ENCODE results near the gene DEPDC7. TPM values are rescaled to one million over a fixed set of nuclear protein-coding genes. Genes with fewer than 3 reads are reported as not detected.
"Not testable (repeated sequence)": the region's sequence is repeated elsewhere in the genome, so short reads cannot be mapped to it uniquely, and the experiment has no call there.

Gene DEPDC7
- total RNA-seq, 1 donor from 2014 or later = 0.37 TPM

- intact Hi-C loops (cut with micrococcal nuclease); DNase-seq; ATAC-seq: not testable (repeated sequence)
Observed at GRCh38 chr11:33049565-33050408, 34.1 kb downstream of the DEPDC7 start.

- DNase-seq = no peak
- intact Hi-C loops (cut with micrococcal nuclease) = no loop called here
- ATAC-seq = no peak
Observed at GRCh38 chr11:33052231-33052630, 36.6 kb downstream of the DEPDC7 start.

DNA sequence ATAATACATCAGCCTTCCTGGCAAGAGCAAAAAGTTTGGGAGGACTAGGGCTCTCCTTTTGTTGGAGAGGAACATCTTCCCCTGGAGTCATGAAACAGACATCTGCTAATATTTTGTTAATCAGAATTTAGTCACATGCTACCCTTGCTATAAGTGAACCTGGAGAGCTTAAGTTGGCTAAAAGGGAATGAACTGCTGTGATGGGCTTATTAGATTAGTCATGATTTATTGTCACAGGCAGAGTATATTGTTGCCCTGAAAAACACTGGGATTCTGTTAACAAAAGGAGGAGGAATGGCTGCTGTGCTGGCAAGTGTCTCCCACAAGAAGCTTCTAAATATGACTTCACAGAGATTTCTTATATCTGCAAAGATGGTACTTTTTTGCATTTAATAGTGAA, 39.7 kb downstream of the DEPDC7 start:
- DNase-seq (no peak), ATAC-seq (no peak)
- intact Hi-C loops (cut with micrococcal nuclease) = no loop called here

GRCh38 chr11:33057284-33057683, 41.6 kb downstream of the DEPDC7 start:
- DNase-seq (no peak), ATAC-seq (no peak)
- intact Hi-C loops (cut with micrococcal nuclease) = no loop called here

DNA sequence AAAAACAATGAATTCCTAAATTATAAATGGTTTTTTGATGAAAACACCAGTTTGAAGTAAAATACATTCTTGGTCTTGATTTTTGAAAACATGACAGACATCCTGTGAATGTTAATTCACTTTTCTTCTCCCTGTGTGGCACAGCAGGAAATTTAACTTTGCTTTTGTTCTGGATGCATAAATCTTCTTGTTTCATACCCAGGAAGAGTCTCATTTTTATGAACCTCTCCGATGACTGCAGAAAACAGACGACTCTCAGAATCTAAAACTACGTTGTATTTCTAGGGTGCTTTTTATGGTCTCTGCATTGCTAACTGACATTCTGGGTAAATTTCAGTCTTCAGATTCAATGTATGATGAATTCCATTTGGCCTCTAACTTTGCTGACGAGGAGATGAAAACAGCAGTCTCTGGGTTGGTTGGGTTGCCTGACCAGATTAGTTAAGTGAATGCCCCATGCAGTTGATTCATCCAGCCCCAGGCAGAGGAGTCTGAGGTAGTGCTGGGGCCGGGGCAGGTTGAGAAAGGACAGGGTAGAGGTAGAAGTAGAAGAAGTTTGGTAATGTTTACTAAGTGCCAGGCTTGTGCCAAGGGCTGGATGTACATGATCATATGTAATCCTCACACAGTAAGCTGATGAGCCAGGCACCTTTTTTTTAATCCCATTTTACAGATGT, 43.8 kb downstream of the DEPDC7 start:
- intact Hi-C loops (cut with micrococcal nuclease) = loop anchor here (10.0 kb wide), 1 partner anchor 95 kb away; no protein-coding TSS in a partner anchor

DNA sequence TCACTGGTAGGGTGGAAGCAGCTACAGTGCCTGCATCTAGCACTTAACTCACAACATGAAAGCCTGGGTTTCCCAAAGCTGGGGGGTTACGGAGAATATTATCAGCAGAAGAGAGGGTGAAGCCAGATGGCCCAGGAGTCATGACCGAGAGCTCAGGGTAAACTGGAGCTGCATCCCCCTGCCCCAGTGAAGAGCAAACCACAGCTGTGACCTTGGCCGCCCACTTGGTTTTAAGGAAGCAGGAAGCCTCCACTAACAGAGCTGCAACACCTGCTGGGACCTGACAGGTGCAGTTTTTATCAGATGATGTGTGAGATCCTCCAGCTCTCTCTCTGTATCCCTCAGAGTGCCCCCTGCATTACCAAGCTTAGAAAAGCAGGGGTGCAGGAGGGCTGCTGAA, 44.6 kb downstream of the DEPDC7 start:
- ATAC-seq = no peak
- DNase-seq = no peak
- intact Hi-C loops (cut with micrococcal nuclease) = loop anchor here (10.0 kb wide), 1 partner anchor 95 kb away; no protein-coding TSS in a partner anchor

More for the DNA sequence above, 43.8 kb downstream of the DEPDC7 start:
- ATAC-seq (no peak), DNase-seq (no peak)

GRCh38 chr11:33062137-33062536, 46.5 kb downstream of the DEPDC7 start:
- intact Hi-C loops (cut with micrococcal nuclease) = loop anchor here (10.0 kb wide), 1 partner anchor 97 kb away; no protein-coding TSS in a partner anchor
- ATAC-seq (no peak), DNase-seq (no peak)

DNA sequence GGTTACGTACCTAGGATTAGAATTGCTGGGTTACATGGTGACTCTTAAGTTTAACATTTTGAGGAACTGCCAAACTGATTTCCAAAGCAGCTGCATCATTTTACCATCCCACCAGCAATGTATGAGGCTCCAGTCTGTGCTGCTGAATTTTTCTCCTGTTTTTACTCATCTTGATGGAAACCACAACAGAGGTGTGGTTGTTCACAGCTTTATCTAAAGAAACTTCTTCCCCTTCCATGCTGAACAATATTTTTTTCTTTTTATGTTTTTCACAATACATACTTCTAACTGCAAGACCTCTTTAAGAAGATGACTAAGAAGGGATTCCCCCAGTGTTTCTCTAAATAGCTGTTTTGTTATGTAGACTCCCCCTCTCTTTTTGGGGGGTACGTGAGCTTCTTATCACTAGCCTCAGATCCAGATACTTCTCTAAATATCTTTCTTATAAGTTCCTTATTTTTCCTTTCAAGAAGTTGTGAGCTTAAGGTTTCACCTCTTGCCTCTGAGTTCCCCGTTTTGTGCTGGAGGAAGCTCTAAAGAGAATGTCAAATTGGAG, 47.7 kb downstream of the DEPDC7 start:
- ATAC-seq (no peak), DNase-seq (no peak)
- intact Hi-C loops (cut with micrococcal nuclease) = loop anchor here (10.0 kb wide), 1 partner anchor 99 kb away; no protein-coding TSS in a partner anchor

- peak; percentile 50 for ATAC-seq
Observed at GRCh38 chr11:33064033-33064825, 48.6 kb downstream of the DEPDC7 start.

DNA sequence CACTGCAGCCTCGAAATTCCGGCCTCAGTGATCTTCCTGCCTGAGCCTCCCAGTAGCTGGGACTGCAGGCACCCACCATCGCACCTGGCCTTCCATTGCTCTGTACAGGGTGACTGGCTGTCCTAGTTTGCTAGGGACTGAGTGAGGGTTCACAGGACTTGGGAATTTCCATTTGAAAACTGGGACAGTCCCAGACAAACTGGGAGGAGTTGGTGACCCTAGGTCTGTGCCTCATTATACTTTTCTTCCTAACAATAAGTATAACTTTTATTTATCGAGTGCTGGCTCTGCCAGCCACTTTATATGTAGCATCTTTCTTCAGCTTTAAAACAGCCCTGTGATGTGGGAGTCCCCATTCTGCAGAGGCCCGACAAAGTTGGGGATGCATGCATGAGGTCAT, 49.2 kb downstream of the DEPDC7 start:
- ATAC-seq (no peak), DNase-seq (no peak)
- intact Hi-C loops (cut with micrococcal nuclease) = loop anchor here (10.0 kb wide), 1 partner anchor 100 kb away; no protein-coding TSS in a partner anchor

More at GRCh38 chr11:33064033-33064825, 48.6 kb downstream of the DEPDC7 start:
- no peak for DNase-seq
- intact Hi-C loops (cut with micrococcal nuclease) = loop anchor here (10.0 kb wide), 1 partner anchor 99 kb away; no protein-coding TSS in a partner anchor

- ATAC-seq (peak; percentile 87), DNase-seq (peak; percentile 77)
- intact Hi-C loops (cut with micrococcal nuclease) = loop anchor here (10.0 kb wide), 1 partner anchor 101 kb away; no protein-coding TSS in a partner anchor
Observed at GRCh38 chr11:33065445-33066178, 49.9 kb downstream of the DEPDC7 start.

DNA sequence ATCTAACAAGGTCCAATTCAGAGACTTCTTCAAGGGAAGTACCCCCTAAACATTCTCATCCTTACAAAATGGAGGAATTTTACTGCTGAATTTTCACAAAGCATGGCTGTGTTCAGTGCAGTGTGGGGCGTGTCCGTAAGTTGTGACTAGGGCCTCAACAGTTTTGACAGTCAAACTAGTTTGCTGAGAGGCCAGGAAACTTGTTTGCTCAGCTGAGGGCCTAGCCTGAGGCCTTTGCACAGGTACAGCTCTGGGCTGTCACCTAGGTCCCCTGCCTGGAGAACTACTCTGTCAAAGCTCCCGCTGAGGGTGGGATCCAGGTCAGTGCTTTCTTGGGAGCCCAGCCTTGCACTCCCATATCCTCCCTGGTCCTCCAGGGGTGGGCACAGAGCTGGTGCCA, 51.6 kb downstream of the DEPDC7 start:
- DNase-seq = no peak
- no peak for ATAC-seq
- intact Hi-C loops (cut with micrococcal nuclease) = loop anchor here (10.0 kb wide), 1 partner anchor 102 kb away; no protein-coding TSS in a partner anchor

DNA sequence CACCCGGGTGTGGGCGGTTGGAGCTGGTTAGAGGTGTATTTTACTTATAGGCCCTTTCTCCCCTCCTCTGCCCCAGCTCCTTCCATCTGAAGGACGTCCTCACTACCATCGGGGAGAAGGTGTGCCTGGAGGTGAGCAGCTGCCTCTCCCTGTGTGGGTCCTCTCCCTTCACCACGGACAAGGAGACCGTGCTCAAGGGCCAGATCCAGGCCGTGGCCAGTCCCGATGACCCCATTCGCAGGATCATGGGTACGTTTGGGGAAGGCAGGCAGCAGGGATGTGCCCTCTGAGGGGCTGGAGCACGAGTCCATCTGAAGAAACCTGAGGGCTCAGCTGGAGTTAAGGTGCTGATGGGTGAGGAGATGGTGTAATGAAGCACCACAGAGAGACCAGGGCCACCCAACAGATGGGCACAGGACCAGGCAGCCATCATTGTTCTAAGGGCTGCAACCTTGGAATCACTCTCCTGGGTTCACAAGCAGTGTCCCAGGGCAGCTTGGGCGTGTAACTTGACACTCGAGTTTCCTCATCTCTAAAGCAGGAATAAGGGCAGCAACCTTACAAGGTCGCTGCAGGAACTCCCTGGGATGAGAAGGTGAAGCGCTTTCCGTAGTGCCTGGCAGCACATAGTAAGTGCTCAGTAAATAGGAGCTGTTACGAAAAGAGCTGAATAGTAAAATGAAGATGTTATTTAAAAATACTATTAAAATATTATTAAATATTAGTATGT, 53.1 kb downstream of the DEPDC7 start:
- ATAC-seq = no peak
- intact Hi-C loops (cut with micrococcal nuclease) = loop anchor here (10.0 kb wide), 1 partner anchor 104 kb away; no protein-coding TSS in a partner anchor
- no peak for DNase-seq

DNA sequence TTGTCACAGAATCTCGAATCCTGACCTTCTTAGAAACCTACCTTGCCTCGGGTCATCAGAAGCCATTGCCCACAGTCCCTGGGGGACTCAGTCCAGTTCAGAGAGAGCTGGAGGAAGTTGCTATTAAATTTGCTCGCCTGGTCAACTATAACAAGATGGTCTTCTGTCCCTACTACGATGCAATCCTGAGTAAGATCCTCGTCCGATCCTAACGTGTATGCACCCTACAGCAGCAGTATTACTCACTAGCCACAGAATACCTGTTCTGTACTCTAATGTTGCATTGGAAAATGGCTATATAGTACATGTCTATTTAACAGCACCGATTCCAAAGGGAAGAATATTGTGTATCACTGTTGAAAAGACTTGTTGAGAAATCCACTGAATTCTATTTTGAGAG, 56.8 kb downstream of the DEPDC7 start:
- no peak for ATAC-seq
- no peak for DNase-seq
- intact Hi-C loops (cut with micrococcal nuclease) = no loop called here

All from left ventricle myocardium superior (tissue), 1 donor.